Prostate gland (tissue), 2 donors: ENCODE data around the gene RFTN1. TPM values are rescaled to one million over a fixed set of nuclear protein-coding genes. Genes with fewer than 3 reads are reported as not detected.

Experiments
- DNase-seq: peaks from one replicate; pipeline ENCODE4 v3.0.0-alpha.2; 2019; ENCODE audit warnings: low spot score
- H3K27ac ChIP-seq, 2 donors: fragments of 200-600 bp; sonication (generic); 2 replicates each; pipeline ENCODE4 v1.5.1; 2017 to 2019
- H3K27me3 ChIP-seq: fragments of 200-600 bp; sonication (generic); replicated peaks from 2 replicates; pipeline ENCODE4 v1.5.1; 2019; ENCODE audit not compliant: insufficient read depth
- H3K36me3 ChIP-seq, 2 donors: fragments of 200-600 bp; sonication (generic); 1 replicate in 1 of 2; 2 replicates in 1 of 2; pipeline versions ENCODE4 v1.5.1 to v1.8.1; 2017 to 2019
- H3K4me1 ChIP-seq: fragments of 200-600 bp; sonication (generic); replicated peaks from 2 replicates; pipeline ENCODE4 v1.5.1; 2019
- H3K4me3 ChIP-seq, 2 donors: fragments of 200-600 bp; sonication (generic); 2 replicates each; pipeline ENCODE4 v1.5.1; 2017 to 2019
- H3K9me3 ChIP-seq: fragments of 200-600 bp; sonication (generic); 2 replicates; pipeline ENCODE4 v1.5.1; 2017
- CTCF ChIP-seq, 4 experiments: fragments of 200-600 bp in 2 of 4; fragments of 450-650 bp in 2 of 4; sonication (generic) in 2 of 4; IDR thresholded peaks; 1 replicate in 3 of 4; 2 replicates in 1 of 4; pipeline ENCODE4 v1.5.1; 2016 to 2019; ENCODE audit warnings: antibody characterized with exemption in 4 of 4, mild to moderate bottlenecking in 2 of 4, moderate library complexity in 2 of 4
- POLR2A ChIP-seq: fragments of 450-650 bp; IDR thresholded peaks from one replicate; pipeline ENCODE4 v1.6.1; 2016; ENCODE audit warnings: antibody characterized with exemption, mild to moderate bottlenecking
- POLR2AphosphoS5 ChIP-seq: sonication (generic); formaldehyde crosslinking; IDR thresholded peaks from one replicate; pipeline ENCODE4 v1.6.1; 2017; ENCODE audit warnings: antibody characterized with exemption
- WGBS: methylation state at CpG from one replicate; pipeline ENCODE4 v1.1.5; 2018; 5-methylcytosine and 5-hydroxymethylcytosine counted together
- intact Hi-C: fragments of 100-400 bp; cut with DNase I; formaldehyde crosslinking; loops from one replicate; pipeline ENCODE4 v1.14.2; 2022
- total RNA-seq, 2 donors: library from RNA; depleted of rRNA; stranded (reverse); fragments of >200 nt; gene quantifications; one replicate each; pipeline ENCODE4 v1.1.0, GENCODE V29; 2016

Gene RFTN1
- total RNA-seq, 2 donors from 2014 or later: 7.4 to 16.1 TPM

DNA sequence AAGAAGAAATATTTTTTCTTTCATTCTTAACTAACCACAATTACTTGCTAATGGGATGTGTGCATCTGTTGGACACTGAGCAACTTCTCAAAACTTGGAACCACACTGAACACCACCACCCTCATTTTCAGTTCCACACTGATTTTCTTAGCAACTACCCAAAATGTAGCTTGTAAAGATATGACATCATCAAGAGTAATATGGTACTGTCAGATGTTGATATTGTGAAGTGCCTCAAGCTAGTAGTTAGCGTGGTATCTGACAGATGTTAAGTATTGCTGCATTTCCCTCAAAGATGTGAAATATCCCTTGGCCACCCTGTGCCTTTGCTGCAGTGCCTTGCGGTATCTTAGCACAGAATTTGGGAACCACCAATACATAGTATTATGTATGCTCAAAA is 9.3 kb downstream of the RFTN1 start:
- no peak for TF ChIP-seq POLR2AphosphoS5
- no peak for TF ChIP-seq CTCF (IDR thresholded peaks at IDR 0.05)
- TF ChIP-seq POLR2A: no peak
- no peaks in the 10 kb centered on the region for H3K4me1 ChIP-seq
- no peak overlapping the region for H3K27ac ChIP-seq
- H3K9me3 ChIP-seq: no peaks in the 10 kb centered on the region
- no peak overlapping the region for H3K4me3 ChIP-seq
- intact Hi-C loops: no loop called here
- DNase-seq: no peak
- H3K27me3 ChIP-seq: no peaks in the 10 kb centered on the region
- H3K36me3 ChIP-seq: no peaks in the 10 kb centered on the region
- WGBS: 81% methylated on average over 2 of the region's 2 CpGs

- Histone ChIP-seq H3K27ac (no peak overlapping the region), H3K4me1 (no peaks in the 10 kb centered on the region), H3K4me3 (no peak overlapping the region), H3K36me3 (no peaks in the 10 kb centered on the region), H3K9me3 (no peaks in the 10 kb centered on the region), H3K27me3 (no peaks in the 10 kb centered on the region)
- WGBS: 94% methylated on average over 1 of the region's 1 CpG
- TF ChIP-seq POLR2A: no peak
- no peak for TF ChIP-seq CTCF (IDR thresholded peaks at IDR 0.05)
- no peak for TF ChIP-seq POLR2AphosphoS5
- intact Hi-C loops: no loop called here
- no peak for DNase-seq
Measured at GRCh38 chr3:16503191-16503776, 10.2 kb downstream of the RFTN1 start.

DNA sequence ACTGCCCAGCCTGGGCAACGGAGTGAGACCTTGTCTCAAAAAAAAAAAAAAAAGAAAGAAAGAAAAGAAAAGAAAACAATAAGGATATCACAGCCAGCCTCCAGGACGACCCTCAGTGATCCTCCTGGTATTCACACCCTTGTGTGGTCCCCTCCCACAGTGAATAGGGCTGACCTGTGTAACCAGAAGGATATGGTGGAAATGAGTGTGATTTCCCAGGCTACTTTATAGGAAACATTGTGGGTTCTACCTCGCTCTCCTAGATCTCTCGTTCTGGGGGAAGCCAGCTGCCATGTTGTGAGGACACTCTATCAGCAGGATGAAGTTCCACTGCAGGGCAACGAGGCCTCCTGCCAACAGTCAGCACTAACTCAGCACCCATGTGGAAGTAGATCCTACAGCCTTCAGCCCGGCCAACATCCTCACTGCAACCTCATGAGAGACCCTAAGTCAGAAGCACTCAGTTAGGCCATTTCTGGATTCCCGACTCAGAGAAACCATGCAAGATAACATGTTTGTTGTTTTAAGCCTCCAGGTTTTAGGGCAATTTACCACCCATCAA is 11.1 kb downstream of the RFTN1 start:
- no peaks in the 10 kb centered on the region for H3K27me3 ChIP-seq
- H3K9me3 ChIP-seq: no peaks in the 10 kb centered on the region
- no peak overlapping the region for H3K27ac ChIP-seq
- TF ChIP-seq POLR2AphosphoS5: no peak
- no peak for TF ChIP-seq CTCF (IDR thresholded peaks at IDR 0.05)
- TF ChIP-seq POLR2A: no peak
- intact Hi-C loops: no loop called here
- no peaks in the 10 kb centered on the region for H3K4me1 ChIP-seq
- DNase-seq: no peak
- 89% methylated on average over 7 of the region's 7 CpGs for WGBS
- H3K36me3 ChIP-seq: no peaks in the 10 kb centered on the region
- H3K4me3 ChIP-seq: no peak overlapping the region

DNA sequence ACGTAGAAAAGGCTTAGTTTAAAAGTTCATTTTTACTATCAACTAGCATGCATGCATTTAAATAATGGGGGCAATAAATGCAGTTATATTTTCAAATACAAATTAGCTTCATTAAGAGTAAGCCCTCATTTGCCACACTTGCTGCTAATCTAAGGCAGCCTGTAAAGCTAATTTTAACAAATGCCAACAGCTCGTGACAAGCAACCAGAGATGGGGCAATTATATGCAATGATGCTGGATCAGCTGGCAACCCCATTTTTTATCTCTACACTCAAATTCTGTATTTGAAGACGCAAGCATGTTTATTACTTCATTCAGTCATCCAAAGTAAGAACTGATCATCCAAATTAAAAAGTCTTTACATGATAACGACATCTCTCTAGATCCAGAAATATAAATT is 12.1 kb downstream of the RFTN1 start:
- no peak for DNase-seq
- H3K4me3 ChIP-seq: no peak overlapping the region
- intact Hi-C loops: no loop called here
- no peaks in the 10 kb centered on the region for H3K27me3 ChIP-seq
- H3K27ac ChIP-seq: no peak overlapping the region
- TF ChIP-seq POLR2A (no peak), CTCF (IDR thresholded peaks at IDR 0.05) (no peak), POLR2AphosphoS5 (no peak)
- 66% methylated on average over 4 of the region's 4 CpGs for WGBS
- no peaks in the 10 kb centered on the region for H3K9me3 ChIP-seq
- no peaks in the 10 kb centered on the region for H3K36me3 ChIP-seq
- no peaks in the 10 kb centered on the region for H3K4me1 ChIP-seq

DNA sequence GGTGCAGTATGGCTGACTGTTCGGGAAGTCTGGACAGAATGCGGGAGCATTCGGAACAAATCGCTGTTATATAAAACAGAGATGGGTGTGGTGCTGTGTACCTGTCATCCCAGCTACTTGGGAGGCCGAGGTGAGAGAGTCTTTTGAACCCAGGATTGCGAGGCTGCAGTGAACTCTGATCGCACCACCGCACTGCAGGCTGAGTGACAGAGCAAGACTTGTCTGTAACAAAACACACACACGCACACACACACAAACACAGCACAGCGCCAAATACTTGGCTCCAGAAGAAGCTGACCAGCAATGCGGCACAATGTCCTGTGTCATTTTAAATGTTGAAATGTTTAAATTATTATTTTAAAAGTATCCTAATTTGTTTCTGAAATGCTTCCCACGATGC is 12.6 kb downstream of the RFTN1 start:
- 73% methylated on average over 12 of the region's 12 CpGs for WGBS
- H3K36me3 ChIP-seq: no peaks in the 10 kb centered on the region
- intact Hi-C loops: no loop called here
- no peak overlapping the region for H3K27ac ChIP-seq
- H3K9me3 ChIP-seq: no peaks in the 10 kb centered on the region
- DNase-seq: no peak
- H3K4me1 ChIP-seq: no peaks in the 10 kb centered on the region
- TF ChIP-seq POLR2AphosphoS5 (no peak), POLR2A (no peak), CTCF (IDR thresholded peaks at IDR 0.05) (no peak)
- no peak overlapping the region for H3K4me3 ChIP-seq
- H3K27me3 ChIP-seq: no peaks in the 10 kb centered on the region
